DMS 273 (cell line): ENCODE measurements around the gene C1orf105.

Experiments
- DNase-seq: peaks from one replicate; lab custom pipeline; 2025; ENCODE audit not compliant: unreplicated experiment; lab: John Stamatoyannopoulos, UW

Gene C1orf105

DNA sequence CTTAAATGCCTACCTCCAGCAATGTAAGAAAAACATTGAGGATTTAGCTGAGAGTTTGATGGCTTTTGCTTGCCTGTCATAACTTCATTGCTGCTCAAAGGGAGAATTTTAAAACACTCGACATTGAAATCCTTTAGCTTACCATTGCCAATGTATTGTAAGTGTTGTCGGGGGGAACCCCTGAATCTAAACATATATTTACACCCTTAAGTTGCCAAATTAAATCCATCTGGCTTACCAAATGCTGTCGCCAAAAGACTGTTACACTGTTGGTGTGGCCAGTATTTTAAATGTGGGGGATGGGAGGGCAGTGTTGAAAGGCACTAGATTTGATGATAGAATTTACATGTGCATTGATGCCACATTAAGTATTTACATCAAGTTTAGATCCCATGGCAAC, 24.9 kb upstream of the C1orf105 start:
- no peak for DNase-seq

DNA sequence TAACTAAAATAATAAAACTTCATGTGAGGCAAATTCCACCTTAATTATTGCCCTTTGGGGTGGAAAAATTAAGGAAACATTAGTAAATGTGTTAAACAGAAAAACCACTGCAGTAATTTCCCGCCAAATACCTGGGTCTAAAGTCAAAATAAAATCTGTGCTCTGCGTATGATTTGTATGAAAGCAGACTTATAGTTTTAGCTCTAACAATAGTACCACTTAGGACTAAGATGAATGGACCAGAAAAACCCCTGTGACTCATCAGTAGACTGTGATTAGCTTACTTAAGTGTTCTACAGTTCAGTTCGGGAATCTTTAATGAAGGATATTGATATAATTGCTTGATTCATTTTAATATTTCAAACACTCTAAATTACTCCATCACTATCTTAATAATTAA, 23.3 kb upstream of the C1orf105 start:
- DNase-seq, result no peak

DNA sequence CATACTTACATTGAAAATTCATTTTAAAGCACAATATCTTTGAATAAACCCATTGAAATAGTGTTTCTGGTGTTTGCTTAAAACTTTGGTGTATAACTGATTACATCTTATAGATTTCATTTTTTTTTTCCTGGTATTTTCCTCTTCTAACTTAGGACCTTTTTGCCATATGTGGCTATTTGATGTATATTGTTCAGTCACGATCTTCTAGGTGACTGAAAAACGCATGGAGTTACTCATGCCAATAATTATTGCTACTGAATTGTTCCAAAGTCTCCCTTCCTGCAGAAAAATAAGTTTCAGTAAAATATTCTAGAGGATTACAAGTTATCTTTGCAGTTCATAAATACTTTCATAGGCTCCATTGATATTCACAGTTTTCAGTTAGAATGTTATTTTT, 22.9 kb upstream of the C1orf105 start:
- DNase-seq, result no peak

DNA sequence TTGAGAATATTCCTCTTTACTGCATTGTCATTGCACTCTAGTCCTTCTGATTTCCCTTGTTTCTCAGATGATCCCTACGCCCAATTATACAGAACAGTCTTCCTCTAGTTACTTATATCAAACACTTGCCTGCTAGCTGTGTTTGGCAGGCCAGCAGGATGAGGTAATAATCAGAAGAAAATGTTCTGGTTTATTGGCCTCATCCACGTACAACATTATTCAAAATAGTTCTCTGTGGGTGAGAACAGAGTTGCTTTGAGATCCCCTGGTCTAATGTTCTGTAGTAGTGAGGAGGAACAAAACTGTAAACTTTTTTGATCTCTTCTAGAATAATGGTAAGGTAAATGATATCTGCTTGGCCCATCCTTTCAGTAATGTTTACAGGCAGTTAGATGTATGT, 22.3 kb upstream of the C1orf105 start:
- no peak for DNase-seq

DNA sequence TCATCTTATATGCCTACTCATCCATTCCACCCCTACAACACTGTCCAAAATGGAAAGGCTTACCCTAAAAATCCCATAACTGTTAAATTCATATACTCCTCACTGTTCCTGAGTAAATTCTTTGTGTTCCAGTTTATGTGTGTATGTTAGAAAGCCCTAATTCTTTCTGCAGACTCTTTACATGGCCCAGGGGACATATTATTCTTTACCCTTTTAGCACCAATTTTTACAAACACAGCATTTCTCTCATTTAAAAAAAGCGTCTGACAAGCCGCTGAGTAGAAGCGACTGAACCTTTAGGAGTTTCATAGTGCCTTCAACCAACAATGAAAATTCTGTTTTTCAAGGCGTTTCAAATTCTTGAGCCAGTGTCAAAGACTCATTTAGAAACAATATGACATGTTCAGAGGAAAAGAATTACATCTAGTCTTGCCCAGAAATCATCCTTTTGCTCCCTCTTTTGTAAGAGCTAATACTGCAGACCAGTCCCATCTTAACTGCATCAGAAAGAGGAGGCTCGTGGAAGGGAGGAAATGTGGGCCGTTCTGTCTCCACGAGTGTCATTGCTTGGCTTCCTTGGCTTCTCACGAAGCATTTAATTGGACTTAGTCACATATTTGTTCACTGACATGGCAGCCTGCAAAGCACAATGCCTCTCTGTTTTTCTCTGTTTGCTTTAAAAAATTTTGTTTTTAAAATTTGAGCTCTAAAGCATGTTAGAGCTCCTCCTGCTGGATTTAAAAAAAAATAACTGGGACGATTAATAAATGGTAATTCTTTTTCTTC, 21.3 kb upstream of the C1orf105 start:
- peak; percentile 61 for DNase-seq

DNA sequence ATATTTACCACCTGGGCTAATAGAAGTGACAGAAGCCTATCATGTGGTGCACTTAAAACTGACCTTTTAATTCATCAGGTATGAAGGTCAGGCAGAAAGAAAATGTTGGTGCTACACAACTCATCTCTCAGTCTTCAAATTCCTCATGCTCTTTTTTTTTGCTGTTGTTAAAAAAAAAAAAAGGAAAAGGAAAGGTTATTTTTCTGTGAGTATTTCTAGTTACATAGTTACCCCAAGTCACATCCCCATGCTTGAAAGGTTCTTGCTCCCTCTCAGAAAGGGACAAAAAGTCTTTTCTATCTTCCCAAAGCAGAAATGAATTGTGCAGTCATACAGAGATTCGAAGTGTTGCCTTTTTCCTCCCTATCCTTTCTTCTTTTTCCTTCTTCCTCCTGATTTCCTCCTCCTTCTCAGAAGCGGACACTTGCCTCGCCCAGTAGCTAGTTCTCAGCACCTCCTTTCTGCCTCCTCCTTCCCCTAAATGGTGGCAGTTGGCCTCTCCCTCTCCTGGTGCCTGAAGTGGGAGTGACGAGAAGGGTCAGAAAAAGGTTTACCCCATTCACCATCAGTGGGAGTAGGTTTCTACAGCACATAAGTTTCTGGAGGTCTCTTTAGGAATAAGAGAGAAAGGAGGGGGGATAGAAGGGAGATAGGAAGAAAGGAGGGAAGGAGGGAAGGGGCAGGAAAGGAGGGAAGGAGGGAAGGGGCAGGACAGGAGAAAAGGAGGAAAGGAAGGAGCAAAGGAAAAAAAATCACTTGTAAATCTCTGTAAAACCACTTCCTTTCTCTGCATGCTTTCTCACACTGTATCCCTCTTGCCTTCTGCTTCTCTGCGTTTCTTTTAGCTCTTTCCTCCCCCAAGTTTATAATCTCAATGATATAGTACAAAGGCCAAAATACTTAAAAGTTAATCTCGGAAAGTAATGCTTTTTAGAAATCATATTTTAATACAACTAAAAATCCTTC, 20.4 kb upstream of the C1orf105 start:
- DNase-seq, result no peak

DNA sequence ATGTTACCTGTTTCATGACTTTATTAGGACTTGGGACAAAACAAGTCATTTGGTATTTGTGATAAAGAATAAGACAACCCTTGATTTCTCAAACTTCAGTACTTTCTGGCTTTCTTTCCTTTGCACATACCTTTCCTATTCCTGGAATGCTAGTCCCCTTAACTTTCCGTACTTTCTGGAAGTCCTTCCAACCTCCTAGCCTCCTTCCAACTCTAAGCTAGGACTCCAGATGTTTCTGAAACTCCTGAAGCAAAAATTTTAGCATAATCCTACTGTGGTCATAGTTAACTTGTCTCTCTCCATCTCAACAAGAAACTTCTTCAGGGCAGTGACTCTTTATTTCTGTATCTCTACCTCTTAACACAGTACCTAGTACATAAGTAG, 19.8 kb upstream of the C1orf105 start:
- no peak for DNase-seq

DNA sequence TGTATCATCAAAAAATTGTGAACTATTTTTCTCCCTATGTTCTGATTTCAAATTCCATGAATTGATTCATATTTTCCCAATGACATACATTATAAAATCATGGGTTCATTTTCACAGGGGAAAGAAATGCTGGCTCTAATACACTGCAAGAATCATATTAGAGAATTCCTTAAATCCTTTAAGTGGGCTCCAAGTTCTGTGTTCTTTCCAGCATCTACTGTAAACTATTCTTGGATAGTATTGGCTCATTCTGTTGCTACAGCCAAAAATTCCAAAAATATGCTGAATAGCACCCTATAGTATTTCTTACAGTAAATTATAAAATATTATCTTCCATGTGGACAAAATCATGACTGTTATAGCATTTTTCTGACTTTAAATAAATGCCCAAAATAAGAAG, 19.0 kb upstream of the C1orf105 start:
- no peak for DNase-seq

DNA sequence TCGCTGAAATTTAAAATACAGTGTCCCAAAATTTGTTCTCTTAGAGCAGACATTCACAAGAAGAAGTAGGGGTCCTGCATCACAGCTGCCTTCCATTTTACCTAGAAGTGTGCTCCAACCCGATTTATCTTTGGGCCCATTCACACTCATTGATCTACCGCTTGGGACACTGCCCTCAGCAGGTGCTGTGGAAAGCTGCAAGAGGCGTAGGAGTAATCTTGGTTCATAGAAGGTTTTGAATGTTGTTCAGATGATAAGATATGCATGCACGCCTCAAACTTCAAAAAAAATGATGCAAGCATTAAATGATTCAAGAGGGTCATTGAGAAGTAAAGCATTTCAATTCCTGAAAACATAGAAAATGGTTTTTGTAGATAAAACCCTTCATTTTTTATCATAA, 18.6 kb upstream of the C1orf105 start:
- peak; percentile 10 for DNase-seq

DNA sequence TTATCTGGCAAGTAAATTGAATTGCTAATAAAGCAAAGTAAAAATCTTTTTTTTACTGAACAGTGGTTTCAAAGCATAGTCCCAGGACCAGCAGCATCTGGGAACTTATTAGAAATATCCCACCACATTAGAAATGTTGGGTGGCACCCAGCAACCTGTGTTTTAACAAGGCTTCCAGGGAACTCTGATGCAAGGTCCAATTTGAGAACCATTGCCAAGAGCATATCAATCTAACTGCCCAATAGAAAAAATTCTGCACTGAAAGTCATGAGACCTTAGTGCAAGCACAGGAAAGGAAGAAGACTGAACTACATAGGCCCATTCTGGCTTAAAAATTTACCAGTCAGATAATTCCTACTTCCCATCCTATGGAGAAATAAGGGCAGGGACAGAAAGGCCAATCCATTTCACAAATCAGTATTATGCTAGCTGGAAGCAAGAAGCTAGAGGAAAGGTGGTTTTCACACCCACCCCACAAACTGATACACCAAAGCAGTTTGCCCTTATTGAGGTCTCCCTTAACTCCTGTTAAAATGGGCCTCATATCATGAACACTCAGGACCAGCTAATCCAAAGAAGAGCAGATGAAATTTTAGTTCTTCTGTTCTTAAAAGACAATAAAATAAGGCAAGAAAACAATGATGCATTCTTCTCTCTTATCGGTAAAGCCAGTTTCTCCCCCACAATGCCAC, 17.5 kb upstream of the C1orf105 start:
- no peak for DNase-seq

DNA sequence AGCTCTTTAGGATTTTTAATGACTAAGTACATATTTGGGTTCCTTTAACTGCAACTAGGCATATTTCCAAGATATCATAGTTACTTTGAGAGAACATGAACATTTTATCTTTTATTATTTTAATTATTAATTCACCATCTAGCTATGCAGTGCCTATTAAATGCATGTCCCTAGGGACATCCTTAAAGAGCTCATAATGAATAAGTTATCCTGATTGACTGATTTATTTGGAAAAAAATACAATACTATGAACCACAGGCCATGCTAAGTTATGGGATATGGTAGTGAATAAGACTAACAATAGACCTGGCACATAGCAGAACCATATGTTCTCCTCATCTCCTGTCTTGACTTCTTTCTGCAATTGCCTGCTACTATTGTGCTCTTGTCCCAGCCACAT, 16.4 kb upstream of the C1orf105 start:
- DNase-seq, result no peak

DNA sequence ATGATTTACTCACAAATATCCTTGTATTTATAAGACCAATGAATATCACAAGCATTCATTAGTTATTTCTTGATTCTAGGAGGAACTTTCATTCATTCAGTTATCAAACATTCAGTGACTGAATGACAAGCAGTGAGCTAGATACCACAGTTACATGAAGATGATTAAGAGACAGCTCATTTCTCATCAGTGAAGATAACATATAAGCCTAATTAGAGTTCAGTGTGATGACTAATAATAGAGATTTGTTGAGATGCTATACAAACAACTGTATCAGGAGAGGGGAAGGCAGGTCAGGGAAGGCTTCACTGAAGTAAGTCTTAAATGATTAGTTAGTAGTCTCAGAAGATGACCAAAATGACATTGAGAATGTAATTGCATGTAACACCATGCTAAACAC, 14.6 kb upstream of the C1orf105 start:
- DNase-seq, result no peak

DNA sequence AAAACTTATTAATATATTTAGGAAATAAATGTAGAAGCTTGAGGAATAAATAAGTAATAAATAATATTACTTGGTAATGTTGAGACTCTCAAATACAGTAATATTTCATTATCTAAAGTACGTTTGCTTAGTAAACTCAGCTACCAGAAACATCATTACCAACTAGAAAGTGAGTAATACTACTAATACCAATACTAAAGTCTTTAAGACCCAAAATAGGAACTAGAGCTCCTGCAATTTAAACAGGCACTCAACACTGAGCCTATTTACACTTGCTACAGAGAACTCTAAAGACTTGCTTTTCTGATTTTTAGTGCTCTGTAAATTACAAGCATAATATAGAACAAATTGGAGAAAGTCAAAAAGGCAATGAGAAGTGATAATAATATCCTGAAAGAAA, 13.5 kb upstream of the C1orf105 start:
- no peak for DNase-seq

DNA sequence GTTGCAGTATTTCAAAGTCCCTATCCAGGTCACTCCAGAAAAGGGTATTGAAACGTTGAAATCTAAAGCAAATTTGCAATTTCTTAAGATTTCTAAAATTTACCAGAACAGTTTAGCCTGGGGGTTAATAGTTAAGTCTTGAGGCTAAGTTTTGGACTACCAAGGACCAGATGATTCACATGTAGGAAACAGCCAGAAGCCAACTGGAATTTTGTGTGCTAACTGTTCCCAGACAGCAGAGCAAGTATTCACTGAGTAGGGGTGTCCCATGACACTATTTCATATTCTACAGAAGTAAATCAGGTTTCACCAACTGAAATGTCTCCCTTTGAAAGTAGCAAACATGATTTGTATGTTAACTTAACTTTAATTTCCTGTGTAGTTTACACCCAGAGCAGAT, 11.5 kb upstream of the C1orf105 start:
- DNase-seq, result no peak

DNA sequence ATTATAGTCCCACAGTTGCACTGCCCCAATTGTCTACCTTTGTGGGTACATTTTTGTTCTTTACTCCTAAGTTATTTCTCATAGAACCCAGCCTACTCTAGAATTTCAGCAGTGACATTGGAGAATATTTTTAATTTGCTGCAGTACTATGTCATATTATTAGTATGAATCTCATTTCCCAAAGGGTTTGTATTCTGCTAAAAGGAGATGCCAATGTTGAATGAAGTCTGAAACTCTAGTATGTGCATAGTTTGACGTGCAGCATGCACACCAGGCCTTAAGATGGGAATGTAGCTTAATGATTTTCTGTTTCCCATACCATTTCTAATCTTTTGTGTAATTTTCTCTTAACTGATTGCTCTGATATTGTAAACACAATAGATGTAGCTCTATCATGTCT, 10.5 kb upstream of the C1orf105 start:
- no peak for DNase-seq

DNA sequence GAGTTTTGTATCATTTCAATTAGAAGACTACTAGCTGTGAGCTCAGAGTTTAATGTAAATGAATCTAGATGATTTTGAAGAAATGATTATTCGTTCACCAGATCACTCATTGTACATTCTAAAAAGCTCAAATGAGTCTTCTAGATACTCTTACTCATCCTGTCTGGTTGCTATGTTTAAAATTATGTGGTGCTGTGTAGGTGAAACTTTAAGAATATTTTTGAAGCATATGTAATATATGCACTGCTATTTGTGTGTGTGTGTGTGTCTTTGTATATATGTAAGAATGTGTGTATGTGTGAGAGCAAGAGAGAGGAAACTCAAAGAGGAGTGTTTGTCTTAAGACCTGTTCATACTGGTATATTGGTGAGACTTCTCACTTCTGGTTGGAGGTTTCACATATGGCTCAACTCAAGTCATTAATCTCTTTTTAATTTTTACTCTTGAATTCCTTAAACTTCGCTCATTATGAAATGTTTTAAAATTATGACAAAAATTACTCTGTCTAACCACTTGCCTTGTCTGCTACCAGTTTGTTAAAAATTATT, 8.6 kb upstream of the C1orf105 start:
- no peak for DNase-seq

DNA sequence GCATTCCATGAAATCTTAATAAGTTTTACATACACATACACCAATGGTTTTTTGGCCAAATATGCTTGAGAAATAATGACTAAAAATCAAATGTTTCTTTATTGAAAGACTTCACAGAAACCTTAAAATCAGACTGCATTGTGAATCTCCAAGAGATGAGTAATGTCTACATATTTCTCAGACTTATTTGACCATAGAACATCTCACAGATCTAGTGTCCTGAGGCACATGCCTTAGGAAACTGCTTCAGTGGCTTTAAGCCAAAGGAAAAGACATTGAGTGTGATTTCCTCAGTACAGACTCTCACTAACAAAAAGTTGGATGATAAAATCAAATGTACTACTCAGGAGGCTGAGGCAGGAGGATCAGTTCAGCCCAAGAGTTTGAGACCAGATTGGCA, 6.2 kb upstream of the C1orf105 start:
- DNase-seq, result no peak

DNA sequence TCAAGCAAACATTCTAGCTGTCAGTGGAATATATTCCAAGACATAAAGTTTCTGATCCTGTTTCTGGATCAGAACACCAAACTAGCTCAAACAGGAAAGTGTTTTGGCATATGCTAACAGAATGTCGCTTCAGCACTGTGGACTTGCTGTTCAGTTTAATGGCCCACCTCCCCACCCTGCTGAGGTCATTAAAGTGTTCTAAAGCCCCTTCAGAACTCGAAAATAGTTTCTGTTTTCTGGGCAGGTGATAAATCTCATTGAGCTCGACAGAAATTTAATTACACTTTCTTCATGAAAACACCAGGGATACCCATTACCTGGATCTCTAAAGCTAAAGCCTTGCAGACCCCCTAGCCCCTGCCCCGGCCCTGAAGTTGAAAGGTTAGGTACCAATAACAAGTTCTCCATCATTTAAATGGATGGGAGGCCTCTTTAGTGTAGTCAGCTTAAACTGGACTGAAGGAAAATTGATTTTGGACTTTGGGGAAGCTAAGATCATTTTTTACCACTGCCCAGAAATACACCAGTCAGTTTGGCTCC, 3.9 kb upstream of the C1orf105 start:
- DNase-seq, result no peak

DNA sequence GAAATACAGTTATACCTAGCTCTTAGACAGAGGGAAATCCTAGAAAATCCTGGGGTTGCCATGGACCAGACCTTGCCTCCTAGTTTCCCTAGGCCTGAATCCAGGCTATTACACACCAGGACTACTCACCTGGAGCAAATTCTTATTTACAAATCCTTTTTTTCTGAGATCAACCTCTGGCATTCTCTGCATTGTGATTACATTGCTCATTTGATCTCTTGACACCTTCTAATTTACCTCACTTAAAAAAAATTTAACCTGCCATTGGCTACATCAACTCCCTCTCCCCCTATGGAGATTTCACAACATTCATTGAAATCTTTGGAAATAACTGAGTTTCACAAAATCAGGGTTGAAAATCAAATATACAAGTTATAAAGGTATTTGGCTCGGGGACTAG, 2.9 kb upstream of the C1orf105 start:
- DNase-seq, result no peak

DNA sequence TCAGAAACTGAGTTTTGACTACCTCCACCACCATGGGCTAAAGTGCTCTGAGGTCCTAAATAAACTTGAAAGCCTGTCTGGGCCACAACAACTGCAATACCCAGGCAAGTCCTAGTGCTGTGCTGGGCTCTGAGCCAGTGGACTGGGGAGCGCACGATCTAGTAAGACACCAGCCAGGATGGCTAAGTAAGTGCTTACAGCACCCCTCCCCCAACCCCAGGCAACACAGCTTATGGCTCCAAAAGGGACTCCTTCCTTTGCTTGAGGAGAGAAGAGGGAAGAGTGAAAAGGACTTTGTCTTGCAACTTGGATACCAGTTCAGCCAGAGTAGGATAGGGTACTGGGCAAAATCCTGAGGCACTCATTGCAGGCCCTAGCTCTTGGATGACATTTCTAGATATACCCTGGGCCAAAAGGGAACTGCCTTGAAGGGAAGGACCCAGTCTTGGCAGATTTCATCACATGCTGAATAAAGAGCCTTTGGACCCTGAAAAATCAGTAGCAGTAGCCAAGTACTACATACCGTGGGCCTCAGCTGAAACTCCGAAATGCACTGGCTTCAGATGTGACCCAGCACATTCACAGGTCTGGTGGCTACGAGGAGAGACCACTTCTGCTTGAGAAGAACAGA, 1.6 kb downstream of the C1orf105 start:
- no peak for DNase-seq

DNA sequence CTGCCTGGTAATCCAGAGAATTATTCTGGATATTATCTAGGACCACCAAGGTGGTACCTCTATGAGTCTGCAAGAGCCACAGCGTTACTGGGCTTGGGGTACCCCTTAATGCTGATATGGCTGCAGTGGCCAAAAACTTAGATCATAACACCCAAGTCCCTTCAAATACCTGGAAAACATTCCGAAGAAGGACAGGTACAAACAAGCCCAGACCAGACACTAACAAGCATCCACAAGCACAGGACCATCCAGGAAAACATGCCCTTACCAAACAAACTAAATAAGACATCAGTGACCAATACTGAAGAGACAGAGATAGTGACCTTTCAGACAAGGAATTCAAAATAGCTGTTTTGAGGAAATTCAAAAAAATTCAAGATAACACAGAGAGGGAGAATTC, 2.9 kb downstream of the C1orf105 start:
- DNase-seq, result no peak
